K562 (cell line): ENCODE measurements around the gene TMEM132D. TPM values are rescaled to one million over a fixed set of nuclear protein-coding genes. Genes with fewer than 3 reads are reported as not detected.

Experiments used
- ATAC-seq: fragments of 200-7000 bp; cut with Tn5 transposase; 3 replicates; pipeline ENCODE4 v1.9.1; 2020; ENCODE audit warnings: moderate library complexity
- BruUV-seq: library from RNA; stranded (reverse); fragments of 400-500 nt; replicated peaks from 2 replicates; lab custom pipeline; 2021; lab: Mats Ljungman, UMichigan
- CTCF ChIA-PET: fragments of 300-600 bp; formaldehyde crosslinking; extraction: SDS; loops from one replicate; lab custom pipeline; 2021; ENCODE audit warnings: low intra/inter-chr PET ratio; lab: Yijun Ruan, JAX
- POLR2A ChIA-PET: fragments of 300-600, 350-650 bp; sonication (Branson Sonifier 250); formaldehyde crosslinking; extraction: SDS; loops from one replicate; lab custom pipeline; 2021; ENCODE audit warnings: antibody characterized with exemption, inconsistent platforms; lab: Yijun Ruan, JAX
- DNase-seq, 4 experiments: peaks; one replicate each; pipeline versions ENCODE4 v3.0.0 to v3.0.0-alpha.2; 2011 to 2018; ENCODE audit warnings: low spot score in 3 of 4, mixed read lengths in 3 of 4; ENCODE audit errors: extremely low read depth in 1 of 4
- FAIRE-seq: peaks from 2 replicates; lab custom pipeline; 2011; peaks lifted over from hg19 to GRCh38; lab: Jason Lieb, UNC
- H2AFZ ChIP-seq: 2 replicates; pipeline ENCODE4 v1.6.0; 2011; ENCODE audit warnings: low read depth, low read length, control low read depth, inconsistent platforms
- H3K27ac ChIP-seq: fragments of 200-600 bp; 3 replicates; pipeline ENCODE4 v1.8.0; 2011; ENCODE audit warnings: low read depth, mild to moderate bottlenecking, control low read depth, inconsistent platforms, low read length, moderate library complexity, mixed read lengths; ENCODE audit errors: extremely low read depth
- H3K27me3 ChIP-seq, 2 experiments: fragments of 300-600 bp in 1 of 2; 2 replicates in 1 of 2; 3 replicates in 1 of 2; pipeline versions ENCODE4 v1.6.0 to v1.8.0; 2011; ENCODE audit warnings: inconsistent platforms in 2 of 2, low read length in 2 of 2, mild to moderate bottlenecking in 1 of 2, mixed read lengths in 1 of 2, moderate library complexity in 1 of 2; ENCODE audit not compliant: control insufficient read depth in 2 of 2, insufficient read depth in 2 of 2
- H3K36me3 ChIP-seq: fragments of 300-600 bp; 3 replicates; pipeline ENCODE4 v1.8.0; 2011; ENCODE audit warnings: mild to moderate bottlenecking, low read length, inconsistent platforms; ENCODE audit not compliant: control insufficient read depth, insufficient read depth
- H3K4me1 ChIP-seq, 2 experiments: fragments of 200-600 bp in 1 of 2; replicated peaks in 1 of 2; 2 replicates in 1 of 2; 3 replicates in 1 of 2; pipeline versions ENCODE4 v1.5.1 to v1.8.0; 2011; ENCODE audit warnings: inconsistent platforms in 2 of 2, low read length in 2 of 2, mild to moderate bottlenecking in 1 of 2, mixed read lengths in 1 of 2, moderate library complexity in 1 of 2; ENCODE audit not compliant: control insufficient read depth in 2 of 2, insufficient read depth in 2 of 2
- H3K4me2 ChIP-seq: 2 replicates; pipeline ENCODE4 v1.6.1; 2011; ENCODE audit warnings: low read length, control low read depth, inconsistent platforms, mixed read lengths; ENCODE audit not compliant: insufficient read depth
- H3K4me3 ChIP-seq: fragments of 200-600 bp; sonication (generic), shearing (Covaris generic); 2 replicates; pipeline ENCODE4 v1.5.1; 2016; ENCODE audit warnings: control low read depth, inconsistent platforms
- H3K79me2 ChIP-seq: fragments of 200-600 bp; 3 replicates; pipeline ENCODE4 v1.8.0; 2011; ENCODE audit warnings: low read length, inconsistent platforms; ENCODE audit not compliant: control insufficient read depth, insufficient read depth
- H3K9ac ChIP-seq, 2 experiments: 2 replicates each; pipeline versions ENCODE4 v1.6.0 to v1.6.1; 2011; ENCODE audit warnings: low read depth in 2 of 2, low read length in 2 of 2, control low read depth in 1 of 2, inconsistent platforms in 1 of 2, mild to moderate bottlenecking in 1 of 2, mixed read lengths in 1 of 2; ENCODE audit not compliant: insufficient read depth in 1 of 2
- H3K9me1 ChIP-seq: one replicate; pipeline ENCODE4 v1.6.0; 2011; ENCODE audit warnings: inconsistent platforms, mild to moderate bottlenecking, low read length, moderate library complexity; ENCODE audit not compliant: control insufficient read depth, insufficient read depth
- H3K9me3 ChIP-seq: replicated peaks from 2 replicates; pipeline ENCODE4 v1.5.1; 2011; ENCODE audit warnings: low read depth, low read length, inconsistent platforms; ENCODE audit not compliant: control insufficient read depth, insufficient read depth
- H4K20me1 ChIP-seq: replicated peaks from 2 replicates; pipeline ENCODE4 v1.6.1; 2011; ENCODE audit warnings: low read length, inconsistent platforms, mixed read lengths; ENCODE audit not compliant: control insufficient read depth, insufficient read depth
- CTCFL ChIP-seq: IDR thresholded peaks from 2 replicates; pipeline ENCODE4 v1.6.1; 2011; ENCODE audit warnings: borderline replicate concordance, low read depth, mild to moderate bottlenecking, moderate library complexity, low read length; ENCODE audit not compliant: insufficient read depth, poor library complexity, severe bottlenecking
- DDX20 ChIP-seq: fragments of 450-650 bp; IDR thresholded peaks from 2 replicates; pipeline ENCODE4 v1.6.1; 2016; ENCODE audit warnings: missing genetic modification characterization, low read depth, mild to moderate bottlenecking, missing compliant biosample characterization, moderate library complexity
- GTF2A2 ChIP-seq: IDR thresholded peaks from 2 replicates; pipeline ENCODE4 v1.6.1; 2016; ENCODE audit warnings: mild to moderate bottlenecking, missing genetic modification characterization, missing compliant biosample characterization
- NR3C1 ChIP-seq: sonication (generic); formaldehyde crosslinking; IDR thresholded peaks from 2 replicates; pipeline ENCODE4 v1.8.1; 2022; ENCODE audit warnings: missing genetic modification reagents
- PHTF2 ChIP-seq: fragments of 250-450 bp; sonication (Bioruptor Pico); IDR thresholded peaks from 2 replicates; pipeline ENCODE4 v1.5.0; 2021; ENCODE audit warnings: mild to moderate bottlenecking
- RBM22 ChIP-seq: fragments of 200-400 bp; formaldehyde crosslinking; IDR thresholded peaks from 2 replicates; pipeline ENCODE4 v1.6.1; 2018; ENCODE audit warnings: low read length, low read depth; ENCODE audit not compliant: poor library complexity, severe bottlenecking
- RCOR1 ChIP-seq, 2 experiments: IDR thresholded peaks; 2 replicates each; pipeline ENCODE4 v1.6.1; 2012; ENCODE audit warnings: low read depth in 2 of 2, low read length in 2 of 2, borderline replicate concordance in 1 of 2, improper control_type of control experiment in 1 of 2
- SNIP1 ChIP-seq: fragments of 450-650 bp; IDR thresholded peaks from 2 replicates; pipeline ENCODE4 v1.7.1; 2017; ENCODE audit warnings: low read depth, mild to moderate bottlenecking
- ZBTB26 ChIP-seq: fragments of 450-650 bp; formaldehyde crosslinking; IDR thresholded peaks from 2 replicates; pipeline ENCODE4 v1.4.0; 2022; ENCODE audit warnings: missing genetic modification characterization
- ZC3H8 ChIP-seq: fragments of 450-650 bp; IDR thresholded peaks from 2 replicates; pipeline ENCODE4 v1.6.1; 2017
- ZNF696 ChIP-seq: fragments of 250-450 bp; sonication (Bioruptor Pico); conservative IDR thresholded peaks from 2 replicates; pipeline ENCODE4 v1.4.0; 2020; ENCODE audit warnings: mild to moderate bottlenecking, moderate library complexity
- ZNF76 ChIP-seq: fragments of 250-450 bp; sonication (Bioruptor Pico); IDR thresholded peaks from 2 replicates; pipeline ENCODE4 v1.4.0; 2020; ENCODE audit warnings: mild to moderate bottlenecking, moderate library complexity, borderline replicate concordance
- WGBS: fragments of 100-300 bp; shearing (Covaris generic); methylation state at CpG from one replicate; pipeline ENCODE4 v1.1.6; 2016; ENCODE audit warnings: low coverage, mixed read lengths; ENCODE audit not compliant: insufficient coverage; ENCODE audit errors: missing lambda C conversion rate; 5-methylcytosine and 5-hydroxymethylcytosine counted together
- in situ Hi-C: fragments of 300-500 bp; cut with MboI; formaldehyde crosslinking; loops from 4 replicates; pipeline ENCODE4 v1.15.0; 2018; ENCODE audit warnings: inconsistent platforms, mixed read lengths
- intact Hi-C: fragments of 100-400 bp; cut with micrococcal nuclease; formaldehyde crosslinking; loops from 2 replicates; pipeline ENCODE4 v1.14.2; 2022
- polyA plus RNA-seq, 8 experiments: library from polyadenylated mRNA; depleted of rRNA in 4 of 8; stranded (reverse) in 5 of 8; unstranded in 3 of 8; fragments of >200 nt; fragmentation: Nextera tagmentation in 2 of 8; fragmentation: Illumina TruSeq in 1 of 8; extraction: Ambion mirVana in 2 of 8; extraction: Trizol in 1 of 8; gene quantifications; 2 replicates each; pipeline versions ENCODE4 v1.2.1 to v1.2.3, GENCODE V29; 2011 to 2014; ENCODE audit warnings: inconsistent platforms in 1 of 8, missing spikeins in 1 of 8
- total RNA-seq, 7 experiments: library from RNA; depleted of rRNA in 6 of 7; stranded (reverse); fragments of >200 nt in 6 of 7; fragmentation: Illumina TruSeq in 2 of 7; extraction: Trizol in 2 of 7; gene quantifications; 2 replicates each; pipeline versions ENCODE4 v1.2.1 to v1.2.3, GENCODE V29; 2011 to 2021; ENCODE audit warnings: low replicate concordance in 1 of 7
- TF ChIP-seq, protein P1 (sequence below): fragments of 250-450 bp; sonication (Bioruptor Pico); IDR thresholded peaks from 2 replicates; pipeline ENCODE4 v1.5.0; 2021

TMEM132D gene
- total and polyA plus RNA-seq, 9 of the 15 experiments (the other 6 are each of a cell fraction or from before 2014, with no cell fraction given), result not detected

GRCh38 chr12:129779989-129780388, 123.8 kb downstream of the TMEM132D start:
- BruUV-seq, result no TSS peak
- Histone ChIP-seq H3K9me1 (no peaks in the 10 kb centered on the region), H3K36me3 (no peaks in the 10 kb centered on the region), H3K27me3 (peaks cover 0 to 7% of the 10 kb centered on the region in 2 experiments; a peak in 2 of 5 replicates), H3K27ac (no peak overlapping the region), H3K9me3 (no peaks in the 10 kb centered on the region), H2AFZ (no peak overlapping the region), H3K9ac (no peak overlapping the region), H3K4me2 (no peak overlapping the region), H4K20me1 (no peaks in the 10 kb centered on the region), H3K79me2 (no peaks in the 10 kb centered on the region), H3K4me3 (no peak overlapping the region), H3K4me1 (no peaks in the 10 kb centered on the region)
- CTCF ChIA-PET, result interaction anchor here (0.6 kb wide), 1 partner anchor 27 kb away, joined by 3 read pairs; no protein-coding TSS in a partner anchor
- 0% methylated on average over 11 of the region's 12 CpGs for WGBS
- DNase-seq, result no peak
- intact Hi-C loops (no loop called here), in situ Hi-C loops (no loop called here)
- no peak for TF ChIP-seq PHTF2
- no peak for TF ChIP-seq ZNF696 (CRISPR knock-in tag)
- TF ChIP-seq SNIP1, result no peak
- no peak for TF ChIP-seq GTF2A2 (tag)
- TF ChIP-seq DDX20, result no peak
- no peak for ATAC-seq
- POLR2A ChIA-PET, result no interaction called here
- no peak for FAIRE-seq

DNA sequence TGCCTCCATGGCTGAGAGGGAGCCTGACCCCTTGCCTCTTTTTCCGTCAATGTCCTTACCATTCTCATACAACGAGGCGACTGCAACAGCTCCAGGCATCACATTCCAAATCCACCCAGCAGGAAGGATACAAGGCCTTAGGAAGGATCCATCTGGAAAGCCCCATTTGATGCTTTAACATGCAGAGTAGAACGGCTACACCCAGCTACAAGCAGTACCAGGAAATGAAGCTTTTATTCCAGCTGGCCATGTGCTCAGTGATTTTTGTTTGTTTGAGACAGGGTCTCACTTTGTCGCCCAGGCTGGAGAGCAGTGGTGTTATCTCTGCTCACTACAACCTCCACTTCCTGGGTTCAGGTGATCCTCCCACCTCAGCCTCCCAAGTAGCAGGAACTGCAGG, 124.8 kb downstream of the TMEM132D start:
- DNase-seq (no peak), FAIRE-seq (no peak), ATAC-seq (no peak)
- no peak overlapping the region for H3K27ac ChIP-seq
- ChIA-PET POLR2A (no interaction called here), CTCF (no interaction called here)
- H2AFZ ChIP-seq, result no peak overlapping the region
- no peaks in the 10 kb centered on the region for H3K9me1 ChIP-seq
- no peak overlapping the region for H3K9ac ChIP-seq
- H3K36me3 ChIP-seq, result no peaks in the 10 kb centered on the region
- H3K4me1 ChIP-seq, result no peaks in the 10 kb centered on the region
- no peak overlapping the region for H3K4me3 ChIP-seq
- in situ Hi-C loops, result no loop called here
- WGBS, result 0% methylated on average over 5 of the region's 5 CpGs
- peaks cover 0 to 7% of the 10 kb centered on the region in 2 experiments; a peak in 2 of 5 replicates for H3K27me3 ChIP-seq
- H3K79me2 ChIP-seq, result no peaks in the 10 kb centered on the region
- H3K9me3 ChIP-seq, result no peaks in the 10 kb centered on the region
- H3K4me2 ChIP-seq, result no peak overlapping the region
- no TSS peak for BruUV-seq
- intact Hi-C loops, result no loop called here
- no peaks in the 10 kb centered on the region for H4K20me1 ChIP-seq
- no peak for TF ChIP-seq CTCFL
- TF ChIP-seq, protein P1, sequence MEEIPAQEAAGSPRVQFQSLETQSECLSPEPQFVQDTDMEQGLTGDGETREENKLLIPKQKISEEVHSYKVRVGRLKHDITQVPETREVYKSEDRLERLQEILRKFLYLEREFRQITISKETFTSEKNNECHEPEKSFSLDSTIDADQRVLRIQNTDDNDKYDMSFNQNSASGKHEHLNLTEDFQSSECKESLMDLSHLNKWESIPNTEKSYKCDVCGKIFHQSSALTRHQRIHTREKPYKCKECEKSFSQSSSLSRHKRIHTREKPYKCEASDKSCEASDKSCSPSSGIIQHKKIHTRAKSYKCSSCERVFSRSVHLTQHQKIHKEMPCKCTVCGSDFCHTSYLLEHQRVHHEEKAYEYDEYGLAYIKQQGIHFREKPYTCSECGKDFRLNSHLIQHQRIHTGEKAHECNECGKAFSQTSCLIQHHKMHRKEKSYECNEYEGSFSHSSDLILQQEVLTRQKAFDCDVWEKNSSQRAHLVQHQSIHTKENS (CRISPR knock-in tag), result no peak
- TF ChIP-seq ZNF76 (CRISPR knock-in tag), result no peak
- TF ChIP-seq RBM22, result no peak
- no peak for TF ChIP-seq ZBTB26 (CRISPR knock-in tag)
- no peak for TF ChIP-seq RCOR1 (IDR thresholded peaks at IDR 0.05; ENCODE audit: borderline replicate concordance in 1 of 2, low read depth in 2 of 2, low read length in 2 of 2)
- no peak for TF ChIP-seq ZC3H8
- no peak for TF ChIP-seq NR3C1 (CRISPR knock-in tag)
